ENCODE measurements around the gene CNTNAP5.

CNTNAP5 gene

GRCh38 chr2:124625561-124625960 is 600.5 kb downstream of the CNTNAP5 start:
- no peak for DNase-seq (ENCODE audit: low spot score)

GRCh38 chr2:124626993-124627392 is 601.9 kb downstream of the CNTNAP5 start:
- no peak for DNase-seq (ENCODE audit: low spot score)

- no peak for DNase-seq (ENCODE audit: low spot score)
Observed at GRCh38 chr2:124633812-124634211, 608.7 kb downstream of the CNTNAP5 start.

GRCh38 chr2:124639524-124639923 is 614.4 kb downstream of the CNTNAP5 start:
- no peak for DNase-seq (ENCODE audit: low spot score)

- DNase-seq (ENCODE audit: low spot score), result no peak
Observed at GRCh38 chr2:124640221-124640750, 615.2 kb downstream of the CNTNAP5 start.

GRCh38 chr2:124646166-124646815 is 621.2 kb downstream of the CNTNAP5 start:
- DNase-seq (ENCODE audit: low spot score), result no peak

- no peak for DNase-seq (ENCODE audit: low spot score)
Observed at GRCh38 chr2:124647245-124647644, 622.2 kb downstream of the CNTNAP5 start.

GRCh38 chr2:124647663-124648062 is 622.6 kb downstream of the CNTNAP5 start:
- no peak for DNase-seq (ENCODE audit: low spot score)

- DNase-seq (ENCODE audit: low spot score), result no peak
Observed at GRCh38 chr2:124649001-124649400, 623.9 kb downstream of the CNTNAP5 start.

GRCh38 chr2:124652099-124652498 is 627.0 kb downstream of the CNTNAP5 start:
- no peak for DNase-seq (ENCODE audit: low spot score)

GRCh38 chr2:124658373-124658772 is 633.3 kb downstream of the CNTNAP5 start:
- no peak for DNase-seq (ENCODE audit: low spot score)

- no peak for DNase-seq (ENCODE audit: low spot score)
Observed at GRCh38 chr2:124661558-124661957, 636.5 kb downstream of the CNTNAP5 start.

- no peak for DNase-seq (ENCODE audit: low spot score)
Observed at GRCh38 chr2:124662946-124663644, 638.0 kb downstream of the CNTNAP5 start.

GRCh38 chr2:124663645-124663997 is 638.5 kb downstream of the CNTNAP5 start:
- DNase-seq (ENCODE audit: low spot score), result no peak

- no peak for DNase-seq (ENCODE audit: low spot score)
Observed at GRCh38 chr2:124664363-124664762, 639.3 kb downstream of the CNTNAP5 start.

- no peak for DNase-seq (ENCODE audit: low spot score)
Observed at GRCh38 chr2:124666976-124667375, 641.9 kb downstream of the CNTNAP5 start.

GRCh38 chr2:124668161-124668560 is 643.1 kb downstream of the CNTNAP5 start:
- DNase-seq (ENCODE audit: low spot score), result no peak

GRCh38 chr2:124670187-124670586 is 645.1 kb downstream of the CNTNAP5 start:
- no peak for DNase-seq (ENCODE audit: low spot score)

- no peak for DNase-seq (ENCODE audit: low spot score)
Observed at GRCh38 chr2:124678043-124678442, 653.0 kb downstream of the CNTNAP5 start.

- DNase-seq (ENCODE audit: low spot score), result no peak
Observed at GRCh38 chr2:124683536-124684428, 658.7 kb downstream of the CNTNAP5 start.

- DNase-seq (ENCODE audit: low spot score), result no peak
Observed at GRCh38 chr2:124689348-124689747, 664.3 kb downstream of the CNTNAP5 start.

GRCh38 chr2:124692216-124692615 is 667.1 kb downstream of the CNTNAP5 start:
- DNase-seq (ENCODE audit: low spot score), result no peak

- no peak for DNase-seq (ENCODE audit: low spot score)
Observed at GRCh38 chr2:124692707-124693106, 667.6 kb downstream of the CNTNAP5 start.

All from HuH-7.5 (cell line).